HG02840 (cell line): ENCODE results near the gene CAPN5.
A peak's percentile ranks its signal among the peaks of the same experiment; 100 is the strongest.
"Not testable (repeated sequence)": the region's sequence is repeated elsewhere in the genome, so short reads cannot be mapped to it uniquely, and the experiment has no call there.

Experiments
- ATAC-seq: cut with Tn5 transposase; IDR thresholded peaks from one replicate; pipeline ENCODE4 v1.9.1; 2021; ENCODE audit warnings: mild to moderate bottlenecking, moderate library complexity, moderate number of reproducible peaks; ENCODE audit not compliant: unreplicated experiment, low FRiP score

The CAPN5 gene

GRCh38 chr11:77042111-77042726 lies 24.6 kb upstream of the CAPN5 start:
- no peak for ATAC-seq

GRCh38 chr11:77044356-77044755 lies 22.4 kb upstream of the CAPN5 start:
- ATAC-seq: no peak

GRCh38 chr11:77044886-77045285 lies 21.9 kb upstream of the CAPN5 start:
- no peak for ATAC-seq

- no peak for ATAC-seq
Measured at GRCh38 chr11:77046060-77046501, 20.7 kb upstream of the CAPN5 start.

- peak; percentile 64 for ATAC-seq
Measured at GRCh38 chr11:77047007-77047927, 19.5 kb upstream of the CAPN5 start.

- not testable (repeated sequence) for ATAC-seq
Measured at GRCh38 chr11:77047928-77048446, 18.8 kb upstream of the CAPN5 start.

- no peak for ATAC-seq
Measured at GRCh38 chr11:77049026-77049425, 17.7 kb upstream of the CAPN5 start.

- no peak for ATAC-seq
Measured at GRCh38 chr11:77051511-77051910, 15.3 kb upstream of the CAPN5 start.

GRCh38 chr11:77052518-77052917 lies 14.3 kb upstream of the CAPN5 start:
- no peak for ATAC-seq

GRCh38 chr11:77053217-77054015 lies 13.4 kb upstream of the CAPN5 start:
- no peak for ATAC-seq

- ATAC-seq: no peak
Measured at GRCh38 chr11:77054084-77054483, 12.7 kb upstream of the CAPN5 start.

GRCh38 chr11:77055101-77055561 lies 11.6 kb upstream of the CAPN5 start:
- ATAC-seq: no peak

- ATAC-seq: no peak
Measured at GRCh38 chr11:77055913-77056312, 10.9 kb upstream of the CAPN5 start.

- no peak for ATAC-seq
Measured at GRCh38 chr11:77056814-77057402, 9.9 kb upstream of the CAPN5 start.

- ATAC-seq: no peak
Measured at GRCh38 chr11:77057938-77058474, 8.8 kb upstream of the CAPN5 start.

GRCh38 chr11:77058900-77059299 lies 7.9 kb upstream of the CAPN5 start:
- ATAC-seq: no peak

GRCh38 chr11:77059806-77060205 lies 7.0 kb upstream of the CAPN5 start:
- no peak for ATAC-seq

- ATAC-seq: no peak
Measured at GRCh38 chr11:77060234-77060633, 6.5 kb upstream of the CAPN5 start.

GRCh38 chr11:77061258-77061657 lies 5.5 kb upstream of the CAPN5 start:
- ATAC-seq: not testable (repeated sequence)

- ATAC-seq: no peak
Measured at GRCh38 chr11:77062924-77063323, 3.8 kb upstream of the CAPN5 start.
